GM18499 (cell line): ENCODE data around the gene SLC3A2.
"Not testable (repeated sequence)": the region's sequence is repeated elsewhere in the genome, so short reads cannot be mapped to it uniquely, and the experiment has no call there.

ENCODE experiments used
- ATAC-seq: cut with Tn5 transposase; IDR thresholded peaks from one replicate; pipeline ENCODE4 v1.9.1; 2021; ENCODE audit warnings: moderate number of reproducible peaks; ENCODE audit not compliant: insufficient read depth, unreplicated experiment

Gene SLC3A2

DNA sequence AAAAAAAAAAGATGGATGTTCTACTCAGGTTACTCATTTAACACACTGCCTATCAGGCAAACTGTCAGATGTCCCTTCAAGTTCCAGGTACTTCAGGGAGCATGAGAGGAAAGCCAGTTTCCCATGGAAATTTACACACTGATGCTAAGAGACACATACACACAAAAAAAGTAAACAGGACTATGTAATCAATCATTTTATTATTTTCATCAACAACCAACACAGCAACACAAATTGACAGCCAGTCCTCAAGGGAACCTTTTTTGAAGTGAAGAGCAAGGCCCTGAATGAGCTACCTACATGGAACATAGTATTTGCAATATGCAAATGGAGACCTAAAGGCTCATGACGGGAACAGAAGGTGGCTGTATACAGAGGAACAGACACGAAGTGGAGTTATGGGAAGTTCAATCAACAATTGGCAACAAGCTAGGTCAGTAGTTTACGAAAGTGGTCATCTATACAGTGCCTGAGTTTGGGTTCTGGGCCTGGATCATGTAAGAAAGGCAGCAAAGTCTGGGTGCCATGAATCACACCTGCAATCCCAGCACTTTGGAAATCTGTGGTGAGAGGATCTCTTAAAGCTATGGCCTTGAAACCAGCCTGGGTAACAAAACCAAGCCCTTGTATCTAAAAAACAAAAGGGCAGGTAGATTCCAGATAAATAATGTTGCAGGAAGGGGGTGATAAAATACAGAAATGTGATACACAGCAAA, 28.7 kb upstream of the SLC3A2 start:
- ATAC-seq = no peak

- no peak for ATAC-seq
These were observed 28.0 kb upstream of the SLC3A2 start for GRCh38 chr11:62852523-62853188.

DNA sequence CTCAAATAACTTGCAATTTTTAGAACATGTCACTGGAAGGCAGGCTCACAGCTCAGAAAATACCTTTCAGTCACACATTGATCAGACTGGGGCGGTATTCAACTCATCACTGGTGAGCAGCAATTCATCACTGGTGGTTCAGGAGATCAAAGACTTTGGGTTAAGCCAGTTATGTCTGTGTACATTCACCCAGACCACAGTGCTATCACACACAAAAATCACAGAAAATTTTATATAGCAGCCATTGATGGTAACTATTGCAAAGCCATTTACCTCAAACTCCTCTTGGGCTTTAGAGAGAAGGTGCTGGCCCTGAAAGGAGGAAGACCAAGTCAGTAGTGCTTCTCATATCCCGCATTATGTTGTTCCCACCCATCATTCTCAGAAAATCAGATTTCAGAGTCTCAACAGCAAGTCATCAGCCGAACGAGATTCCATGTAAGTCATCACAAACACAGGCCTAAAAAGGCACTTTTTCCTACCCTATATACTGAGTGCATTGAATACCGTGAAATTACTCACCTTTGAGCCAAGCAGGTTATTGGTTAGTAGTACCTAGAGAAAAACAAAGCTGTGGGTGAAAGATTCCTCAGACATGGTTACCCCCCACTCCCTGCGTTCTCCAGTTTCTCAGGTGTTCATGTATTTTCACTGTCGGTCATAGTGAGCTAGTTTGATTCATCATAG, 27.3 kb upstream of the SLC3A2 start:
- no peak for ATAC-seq

GRCh38 chr11:62854013-62854824, 26.5 kb upstream of the SLC3A2 start:
- no peak for ATAC-seq

DNA sequence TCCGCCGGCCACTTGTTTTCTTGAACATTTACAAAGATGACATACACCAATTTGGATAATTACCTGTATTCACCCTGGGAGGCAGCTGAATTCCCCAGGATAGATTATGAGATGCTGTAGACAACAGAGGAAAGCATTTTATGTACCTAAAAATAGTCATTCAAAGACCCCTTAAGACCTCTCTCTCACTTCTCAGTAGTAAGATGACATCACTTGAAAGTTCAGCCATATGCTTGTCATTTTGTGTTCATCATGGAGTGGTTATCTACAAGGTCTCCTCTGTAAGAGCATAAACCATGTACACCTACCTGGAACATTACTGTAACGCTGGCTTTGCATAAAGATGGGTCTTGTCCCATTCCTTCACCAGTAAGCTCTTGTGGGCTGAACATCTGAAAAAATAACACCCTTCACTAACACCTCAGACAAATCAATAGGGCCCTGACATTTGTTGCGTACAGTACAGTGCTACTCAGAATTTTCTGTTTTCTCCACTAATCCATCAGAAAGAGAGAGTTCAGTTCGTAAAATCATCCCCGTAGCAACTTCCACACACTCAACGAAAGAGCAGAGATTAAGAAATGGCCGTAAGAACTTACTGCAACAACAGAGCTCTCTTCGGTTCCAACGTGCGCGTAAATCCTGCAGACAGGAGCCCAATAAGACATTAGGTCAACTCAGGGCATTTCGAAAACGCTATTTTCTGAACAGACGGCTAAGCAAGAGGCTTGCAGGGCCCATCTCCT, 25.7 kb upstream of the SLC3A2 start:
- no peak for ATAC-seq

DNA sequence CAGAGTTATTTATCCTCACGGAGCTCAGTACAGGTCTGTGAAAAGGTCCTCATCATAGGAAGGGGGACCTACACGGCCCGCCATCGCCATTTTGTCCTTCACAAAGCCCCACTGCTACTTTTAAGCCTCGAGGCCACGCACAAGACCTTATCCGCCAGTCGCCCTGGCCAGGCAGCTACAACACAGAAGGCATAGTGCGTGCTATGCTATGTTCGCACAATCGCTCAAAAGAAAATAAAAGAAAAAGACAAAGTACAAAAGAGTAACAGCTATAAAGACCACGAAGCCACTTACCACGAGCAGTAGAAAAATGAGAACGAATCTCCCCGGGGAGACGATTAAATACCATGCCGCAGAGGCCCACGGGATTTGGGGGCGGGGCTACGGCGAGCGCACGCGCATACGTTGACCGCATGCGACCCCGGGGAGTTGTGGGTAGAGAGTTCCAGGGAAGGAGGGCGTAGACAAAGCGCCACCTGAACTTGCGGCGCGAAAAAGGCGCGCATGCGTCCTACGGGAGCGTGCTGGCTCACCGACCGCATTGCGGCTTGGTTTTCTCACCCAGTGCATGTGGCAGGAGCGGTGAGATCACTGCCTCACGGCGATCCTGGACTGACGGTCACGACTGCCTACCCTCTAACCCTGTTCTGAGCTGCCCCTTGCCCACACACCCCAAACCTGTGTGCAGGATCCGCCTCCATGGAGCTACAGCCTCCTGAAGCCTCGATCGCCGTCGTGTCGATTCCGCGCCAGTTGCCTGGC, 24.9 kb upstream of the SLC3A2 start:
- peak; percentile 76 for ATAC-seq

DNA sequence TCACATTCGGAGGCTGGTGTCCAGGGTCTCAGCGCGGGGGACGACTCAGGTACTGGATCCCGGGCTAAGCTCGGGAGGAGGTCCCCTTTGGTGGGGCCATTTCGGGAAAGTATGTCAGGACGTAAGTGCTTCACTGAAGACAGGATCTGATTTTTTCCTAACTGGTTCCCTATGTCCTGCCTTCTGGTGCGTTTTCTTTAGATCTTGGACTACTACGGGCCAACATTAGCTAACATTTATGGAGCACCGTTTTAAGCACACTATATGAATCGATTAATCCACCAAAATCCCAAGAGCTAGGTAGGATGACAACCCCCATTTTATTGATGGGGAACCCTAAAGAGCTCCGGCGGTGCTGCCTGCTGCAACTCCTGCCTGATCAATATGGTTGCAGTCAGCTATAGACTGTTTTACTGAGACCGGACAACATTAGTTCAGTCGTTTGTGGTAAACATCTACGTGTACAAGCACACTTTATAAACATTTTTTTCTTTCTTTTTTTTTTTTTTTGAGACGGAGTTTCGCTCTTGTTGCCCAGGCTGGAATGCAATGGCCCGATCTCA, 24.3 kb upstream of the SLC3A2 start:
- no peak for ATAC-seq

GRCh38 chr11:62857541-62857982, 23.1 kb upstream of the SLC3A2 start:
- ATAC-seq = no peak

DNA sequence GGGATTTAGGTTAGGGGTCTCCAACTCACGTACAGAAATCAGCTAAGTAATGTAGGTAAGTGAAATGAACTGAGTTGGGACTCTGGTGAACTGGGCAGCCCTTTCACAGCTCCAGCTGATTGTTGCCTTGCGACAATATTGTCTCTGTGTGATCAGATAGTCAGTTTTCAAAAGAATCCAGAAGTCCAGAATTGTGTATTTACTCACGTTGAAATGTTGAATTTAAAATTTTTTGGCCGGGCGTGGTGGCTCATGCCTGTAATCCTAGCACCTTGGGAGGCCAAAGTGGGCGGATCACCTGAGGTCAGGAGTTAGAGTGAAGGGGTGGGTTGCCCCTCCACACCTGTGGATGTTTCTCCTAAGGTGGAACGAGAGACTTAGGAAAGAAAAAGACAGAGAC, 22.5 kb upstream of the SLC3A2 start:
- ATAC-seq = no peak

GRCh38 chr11:62859281-62859703, 21.4 kb upstream of the SLC3A2 start:
- ATAC-seq = not testable (repeated sequence)

- no peak for ATAC-seq
These were observed 19.7 kb upstream of the SLC3A2 start for GRCh38 chr11:62860835-62861563.

- not testable (repeated sequence) for ATAC-seq
These were observed 19.0 kb upstream of the SLC3A2 start for GRCh38 chr11:62861564-62862192.

DNA sequence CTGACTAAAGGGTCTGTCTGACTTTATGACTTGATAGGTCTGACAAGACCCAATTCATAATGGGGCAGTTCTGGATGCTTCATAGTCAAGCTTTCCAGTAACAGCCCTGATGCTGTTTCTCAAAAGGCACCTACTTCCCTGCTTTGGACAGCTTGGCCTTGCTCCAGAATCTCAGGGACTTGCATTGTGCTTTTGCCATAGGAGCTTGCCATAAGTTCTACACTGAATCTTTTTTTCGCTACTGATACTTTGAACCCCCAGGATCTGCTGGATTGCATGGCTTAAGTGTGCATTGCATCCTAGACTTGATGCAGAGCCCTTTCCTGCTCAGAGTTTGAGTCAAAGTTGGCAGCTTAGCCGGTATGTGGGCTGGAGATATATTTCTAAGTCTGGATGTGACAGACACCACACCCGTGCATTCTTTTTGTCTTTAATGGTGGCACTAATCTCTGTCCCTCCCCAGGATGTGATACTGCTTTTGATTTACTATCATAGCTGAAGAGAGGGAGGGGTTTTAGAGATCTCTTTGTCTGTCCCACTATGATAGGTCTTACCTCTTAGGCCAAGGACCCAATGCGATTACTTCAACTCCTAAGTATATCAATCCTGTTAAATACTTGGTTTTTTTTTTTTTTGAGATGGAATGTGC, 16.9 kb upstream of the SLC3A2 start:
- ATAC-seq = no peak

DNA sequence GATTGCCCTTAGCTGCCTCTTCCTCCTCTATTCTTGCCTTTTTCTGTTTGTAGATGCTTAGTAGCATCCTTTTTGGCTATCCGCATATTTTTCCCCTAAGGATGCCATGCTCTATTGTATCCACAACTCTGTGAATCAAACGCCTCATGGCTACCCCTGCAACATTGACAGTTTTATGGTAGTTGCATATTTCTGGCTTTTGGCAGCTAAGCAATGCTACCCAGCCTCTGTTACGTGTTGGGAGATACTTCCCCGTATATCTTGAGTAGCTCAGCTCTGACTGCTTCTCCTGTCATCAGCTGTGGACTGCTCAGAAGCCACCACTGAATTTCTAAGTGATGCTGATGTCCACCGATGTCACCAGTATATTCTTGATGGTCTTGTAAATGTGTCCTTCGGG, 15.1 kb upstream of the SLC3A2 start:
- ATAC-seq = no peak

DNA sequence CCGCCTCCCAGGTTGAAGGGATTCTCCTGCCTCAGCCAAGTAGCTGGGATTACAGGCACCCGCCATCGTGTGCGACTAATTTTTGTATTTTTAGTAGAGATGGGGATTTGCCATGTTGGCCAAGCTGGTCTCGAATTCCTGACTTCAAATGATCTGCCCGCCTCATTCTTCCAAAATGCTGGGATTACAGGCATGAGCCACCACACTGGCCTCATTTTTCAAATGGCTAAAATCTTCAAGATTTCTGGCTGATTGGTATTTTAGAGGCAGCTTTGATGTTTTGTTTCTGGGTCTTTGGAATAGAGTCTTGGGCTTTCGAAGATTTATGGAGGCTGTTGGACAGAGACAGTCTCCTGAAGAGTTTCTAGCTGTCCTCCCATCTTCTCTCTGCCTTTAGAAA, 5.8 kb upstream of the SLC3A2 start:
- no peak for ATAC-seq

DNA sequence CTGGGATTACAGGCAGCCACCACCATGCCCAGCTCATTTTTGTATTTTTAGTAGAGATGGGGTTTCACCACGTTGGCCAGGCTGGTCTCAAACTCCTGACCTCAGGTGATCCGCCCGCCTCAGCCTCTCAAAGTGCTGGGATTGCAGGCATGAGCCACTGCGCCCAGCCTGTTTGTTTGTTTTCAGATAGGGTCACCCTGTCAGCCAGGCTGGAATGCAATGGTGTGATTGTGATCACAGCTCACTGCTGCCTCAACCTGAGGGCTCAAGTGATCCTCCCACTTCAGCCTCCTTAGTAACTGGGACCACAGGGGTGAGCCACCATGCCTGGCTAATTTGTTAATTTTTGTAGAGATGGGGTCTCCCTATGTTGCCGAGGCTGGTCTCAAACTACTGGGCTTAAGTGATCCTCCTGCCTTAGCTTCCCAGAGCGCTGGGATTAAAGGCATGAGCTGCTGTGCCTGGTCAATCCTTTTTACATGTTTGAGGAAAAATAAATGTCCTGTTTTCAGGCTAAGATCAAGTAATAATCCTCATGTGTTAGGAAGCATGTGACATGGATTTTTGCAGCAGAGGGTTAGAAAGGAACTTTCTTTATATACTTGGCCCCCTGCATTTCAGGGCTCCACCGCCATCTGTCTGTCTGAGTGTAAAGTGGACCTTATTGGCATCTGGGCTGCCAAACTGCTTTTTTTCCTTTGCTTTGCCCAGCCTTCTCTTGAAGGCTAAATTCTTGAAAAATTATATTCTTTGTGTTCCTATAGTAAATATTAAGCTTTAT, 4.8 kb upstream of the SLC3A2 start:
- no peak for ATAC-seq

GRCh38 chr11:62876712-62877111, 4.0 kb upstream of the SLC3A2 start:
- no peak for ATAC-seq
